DOHH2 (cell line): ENCODE data around the gene SLC22A13.

Experiments
- EZH2phosphoT487 ChIP-seq: fragments of 200-600 bp; sonication (generic); IDR thresholded peaks from 2 replicates; pipeline ENCODE4 v1.6.1; 2017; ENCODE audit warnings: borderline replicate concordance, mild to moderate bottlenecking, antibody characterized with exemption, low read length, moderate library complexity, mixed read lengths
- TF ChIP-seq, protein P1 (sequence below): fragments of 200-600 bp; sonication (generic); IDR thresholded peaks from one replicate; pipeline ENCODE4 v1.5.1; 2014; ENCODE audit warnings: antibody characterized with exemption, mild to moderate bottlenecking, low read depth, low read length; ENCODE audit not compliant: poor library complexity, severe bottlenecking

DNA sequence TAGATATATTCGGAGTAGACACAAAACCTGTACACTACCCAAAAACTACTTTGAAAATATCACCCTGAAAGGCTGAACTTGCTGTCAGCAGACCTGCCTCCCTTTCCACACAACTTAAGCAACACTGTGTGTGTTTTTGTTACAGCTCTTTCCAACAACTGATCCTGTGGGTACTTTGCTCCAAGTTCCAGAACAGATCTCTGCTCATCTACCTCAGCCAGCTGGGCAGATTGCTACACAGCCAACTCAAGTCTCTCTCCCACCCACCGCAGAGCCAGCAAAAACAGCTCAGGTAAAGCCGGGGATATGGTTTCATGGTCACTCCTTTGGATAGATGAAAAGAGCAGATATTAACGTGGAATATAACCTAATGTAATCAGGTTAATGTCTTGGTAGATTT is 19.7 kb upstream of the SLC22A13 start:
- TF ChIP-seq EZH2phosphoT487: no peak
- TF ChIP-seq, protein P1, sequence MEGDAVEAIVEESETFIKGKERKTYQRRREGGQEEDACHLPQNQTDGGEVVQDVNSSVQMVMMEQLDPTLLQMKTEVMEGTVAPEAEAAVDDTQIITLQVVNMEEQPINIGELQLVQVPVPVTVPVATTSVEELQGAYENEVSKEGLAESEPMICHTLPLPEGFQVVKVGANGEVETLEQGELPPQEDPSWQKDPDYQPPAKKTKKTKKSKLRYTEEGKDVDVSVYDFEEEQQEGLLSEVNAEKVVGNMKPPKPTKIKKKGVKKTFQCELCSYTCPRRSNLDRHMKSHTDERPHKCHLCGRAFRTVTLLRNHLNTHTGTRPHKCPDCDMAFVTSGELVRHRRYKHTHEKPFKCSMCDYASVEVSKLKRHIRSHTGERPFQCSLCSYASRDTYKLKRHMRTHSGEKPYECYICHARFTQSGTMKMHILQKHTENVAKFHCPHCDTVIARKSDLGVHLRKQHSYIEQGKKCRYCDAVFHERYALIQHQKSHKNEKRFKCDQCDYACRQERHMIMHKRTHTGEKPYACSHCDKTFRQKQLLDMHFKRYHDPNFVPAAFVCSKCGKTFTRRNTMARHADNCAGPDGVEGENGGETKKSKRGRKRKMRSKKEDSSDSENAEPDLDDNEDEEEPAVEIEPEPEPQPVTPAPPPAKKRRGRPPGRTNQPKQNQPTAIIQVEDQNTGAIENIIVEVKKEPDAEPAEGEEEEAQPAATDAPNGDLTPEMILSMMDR: no peak
